IMR-90 (cell line): ENCODE results near the gene ATF4. TPM values are rescaled to one million over a fixed set of nuclear protein-coding genes. Genes with fewer than 3 reads are reported as not detected.
A peak's percentile ranks its signal among the peaks of the same experiment; 100 is the strongest.

Source experiments
- ATAC-seq: fragments of 200-7000 bp; cut with Tn5 transposase; 2 replicates; pipeline ENCODE4 v1.9.1; 2020; ENCODE audit warnings: low read depth, mild to moderate bottlenecking, moderate library complexity
- BruUV-seq: library from RNA; stranded (reverse); fragments of 400-500 nt; replicated peaks from 2 replicates; lab custom pipeline; 2021; lab: Mats Ljungman, UMichigan
- CTCF ChIA-PET: fragments of 300-600 bp; formaldehyde crosslinking; extraction: SDS; loops from one replicate; lab custom pipeline; 2021; ENCODE audit warnings: antibody characterized with exemption; lab: Yijun Ruan, JAX
- POLR2A ChIA-PET: fragments of 300-600 bp; sonication (Branson Sonifier 250); formaldehyde crosslinking; loops from one replicate; lab custom pipeline; 2022; ENCODE audit warnings: antibody characterized with exemption; ENCODE audit not compliant: unreplicated experiment; lab: Charles Lee
- DNase-seq: peaks from one replicate; pipeline ENCODE4 v3.0.0; 2013
- H2AFZ ChIP-seq: replicated peaks from 2 replicates; pipeline ENCODE3; 2013; ENCODE audit warnings: low read length, mild to moderate bottlenecking; ENCODE audit not compliant: poor library complexity
- H2AK5ac ChIP-seq: 2 replicates; pipeline ENCODE4 v1.6.1; 2013; ENCODE audit warnings: low read depth, low read length, inconsistent platforms
- H2AK9ac ChIP-seq: replicated peaks from 2 replicates; pipeline ENCODE3; 2013; ENCODE audit warnings: mild to moderate bottlenecking, low read depth, low read length, moderate library complexity; ENCODE audit not compliant: poor library complexity
- H2BK120ac ChIP-seq: 2 replicates; pipeline ENCODE4 v1.6.1; 2013; ENCODE audit warnings: low read depth, low read length, inconsistent platforms
- H2BK15ac ChIP-seq: 3 replicates; pipeline ENCODE4 v1.6.1; 2013; ENCODE audit warnings: low read depth, low read length, inconsistent platforms
- H2BK20ac ChIP-seq: 2 replicates; pipeline ENCODE4 v1.6.1; 2013; ENCODE audit warnings: low read depth, mild to moderate bottlenecking, inconsistent platforms, low read length, moderate library complexity
- H2BK5ac ChIP-seq: 2 replicates; pipeline ENCODE4 v1.6.1; 2013; ENCODE audit warnings: mild to moderate bottlenecking, low read depth, low read length, inconsistent platforms; ENCODE audit not compliant: poor library complexity, severe bottlenecking
- H3K14ac ChIP-seq: replicated peaks from 2 replicates; pipeline ENCODE4 v1.6.1; 2013; ENCODE audit warnings: low read depth, low read length, inconsistent platforms
- H3K18ac ChIP-seq: 2 replicates; pipeline ENCODE4 v1.6.1; 2013; ENCODE audit warnings: low read depth, low read length, control low read depth
- H3K23ac ChIP-seq: 2 replicates; pipeline ENCODE4 v1.6.1; 2013; ENCODE audit warnings: low read depth, low read length, inconsistent platforms
- H3K27ac ChIP-seq: 2 replicates; pipeline ENCODE4 v1.5.1; 2013; ENCODE audit warnings: mild to moderate bottlenecking, control low read depth, low read length; ENCODE audit not compliant: insufficient read depth
- H3K27me3 ChIP-seq: 2 replicates; pipeline ENCODE4 v1.6.1; 2013; ENCODE audit warnings: low read length; ENCODE audit not compliant: control insufficient read depth, insufficient read depth
- H3K36me3 ChIP-seq: 2 replicates; pipeline ENCODE4 v1.6.1; 2013; ENCODE audit warnings: low read length, mixed read lengths; ENCODE audit not compliant: control insufficient read depth, insufficient read depth
- H3K4ac ChIP-seq: 2 replicates; pipeline ENCODE4 v1.6.1; 2013; ENCODE audit warnings: low read depth, low read length, inconsistent platforms
- H3K4me1 ChIP-seq: 2 replicates; pipeline ENCODE4 v1.6.1; 2013; ENCODE audit warnings: low read length, mixed read lengths; ENCODE audit not compliant: control insufficient read depth, insufficient read depth
- H3K4me2 ChIP-seq: 2 replicates; pipeline ENCODE4 v1.6.1; 2013; ENCODE audit warnings: low read depth, mild to moderate bottlenecking, control low read depth, low read length, moderate library complexity
- H3K4me3 ChIP-seq: 2 replicates; pipeline ENCODE4 v1.5.1; 2013; ENCODE audit warnings: low read depth, mild to moderate bottlenecking, control low read depth, low read length, moderate library complexity; ENCODE audit not compliant: insufficient read depth
- H3K56ac ChIP-seq: 2 replicates; pipeline ENCODE4 v1.6.1; 2013; ENCODE audit warnings: low read length, inconsistent platforms; ENCODE audit not compliant: insufficient read depth; ENCODE audit errors: extremely low read depth
- H3K79me1 ChIP-seq, 2 experiments: 2 replicates each; pipeline ENCODE4 v1.6.1; 2013; ENCODE audit warnings: low read length in 2 of 2, inconsistent platforms in 1 of 2, low read depth in 1 of 2
- H3K9ac ChIP-seq: 2 replicates; pipeline ENCODE4 v1.6.1; 2013; ENCODE audit warnings: low read depth, low read length, control low read depth
- H3K9me1 ChIP-seq: 2 replicates; pipeline ENCODE4 v1.6.1; 2013; ENCODE audit warnings: low read length, inconsistent platforms; ENCODE audit not compliant: insufficient read depth
- H3K9me3 ChIP-seq: 2 replicates; pipeline ENCODE4 v1.6.1; 2013; ENCODE audit warnings: low read length; ENCODE audit not compliant: control insufficient read depth, insufficient read depth
- H4K20me1 ChIP-seq: 2 replicates; pipeline ENCODE4 v1.6.1; 2013; ENCODE audit warnings: low read length, inconsistent platforms; ENCODE audit not compliant: insufficient read depth
- H4K5ac ChIP-seq: 2 replicates; pipeline ENCODE4 v1.6.1; 2013; ENCODE audit warnings: mild to moderate bottlenecking, low read depth, low read length, control low read depth
- H4K8ac ChIP-seq, 2 experiments: 2 replicates each; pipeline ENCODE4 v1.6.1; 2013; ENCODE audit warnings: low read depth in 2 of 2, low read length in 2 of 2, control low read depth in 1 of 2, inconsistent platforms in 1 of 2
- H4K91ac ChIP-seq: 2 replicates; pipeline ENCODE4 v1.6.1; 2013; ENCODE audit warnings: low read depth, low read length, inconsistent platforms; ENCODE audit not compliant: insufficient read depth
- CEBPB ChIP-seq: IDR thresholded peaks from 2 replicates; pipeline ENCODE4 v1.6.1; 2012; ENCODE audit warnings: low read depth, low read length, improper control_type of control experiment
- FOS ChIP-seq: fragments of 150-350 bp; IDR thresholded peaks from 2 replicates; pipeline ENCODE4 v1.6.1; 2016; ENCODE audit warnings: low read depth, low read length
- WGBS, 2 experiments: methylation state at CpG; one replicate each; pipeline versions ENCODE4 v1.1.5 to v1.1.7; 2013; ENCODE audit warnings: missing lambda C conversion rate in 2 of 2; ENCODE audit not compliant: insufficient read length in 1 of 2; ENCODE audit errors: extremely low coverage in 2 of 2; 5-methylcytosine and 5-hydroxymethylcytosine counted together
- dilution Hi-C: fragments of 300-500 bp; cut with HindIII; formaldehyde crosslinking; loops from one replicate; pipeline ENCODE4 v1.14.3; 2018; ENCODE audit warnings: low sequenced_read_pairs; ENCODE audit not compliant: unreplicated experiment
- in situ Hi-C: fragments of 300-500 bp; cut with MboI; formaldehyde crosslinking; loops from 3 replicates; pipeline ENCODE4 v1.14.3; 2019; ENCODE audit warnings: low sequenced_read_pairs, inconsistent platforms, mixed read lengths
- intact Hi-C: fragments of 100-400 bp; cut with micrococcal nuclease; formaldehyde crosslinking; loops from 2 replicates; pipeline ENCODE4 v1.10.0; 2022
- polyA plus RNA-seq, 3 experiments: library from polyadenylated mRNA; depleted of rRNA; stranded (reverse); fragments of >200 nt; gene quantifications; 2 replicates each; pipeline ENCODE4 v1.2.3, GENCODE V29; 2012; ENCODE audit warnings: low replicate concordance in 1 of 3
- total RNA-seq: library from RNA; depleted of rRNA; stranded (reverse); fragments of >200 nt; gene quantifications from 2 replicates; pipeline ENCODE4 v1.2.3, GENCODE V29; 2012

The ATF4 gene
- total and polyA plus RNA-seq, 2 of the 4 experiments (the other 2 are of a cell fraction), result 148 to 662 TPM

GRCh38 chr22:39481595-39481994 is 38.8 kb upstream of the ATF4 start:
- H3K56ac ChIP-seq, result no peak overlapping the region
- ChIA-PET POLR2A (no interaction called here), CTCF (no interaction called here)
- DNase-seq (no peak), ATAC-seq (no peak)
- H3K9me1 ChIP-seq, result 0 out of 2 replicates have a peak, but pooled peaks cover 3% of the 10 kb centered on the region
- no peak overlapping the region for H3K9ac ChIP-seq
- no TSS peak for BruUV-seq
- H2BK5ac ChIP-seq, result no peak overlapping the region
- no peaks in the 10 kb centered on the region for H4K20me1 ChIP-seq
- in situ Hi-C loops, result no loop called here
- peaks cover 10% of the 10 kb centered on the region for H3K27me3 ChIP-seq
- H2BK120ac ChIP-seq, result no peak overlapping the region
- intact Hi-C loops, result no loop called here
- H3K4ac ChIP-seq, result no peak overlapping the region
- H2AK9ac ChIP-seq, result no peak overlapping the region
- peak; percentile 57; the same call in 1 of the 2 replicates for TF ChIP-seq CEBPB
- no peak for TF ChIP-seq FOS
- no peak overlapping the region for H3K23ac ChIP-seq
- no peak overlapping the region for H3K27ac ChIP-seq
- H3K9me3 ChIP-seq, result no peaks in the 10 kb centered on the region
- H2BK15ac ChIP-seq, result no peak overlapping the region
- H2AFZ ChIP-seq, result no peak overlapping the region
- no peak overlapping the region for H2BK20ac ChIP-seq
- H3K4me2 ChIP-seq, result no peak overlapping the region
- H2AK5ac ChIP-seq, result no peak overlapping the region
- H3K18ac ChIP-seq, result no peak overlapping the region
- no peak overlapping the region for H3K14ac ChIP-seq
- H4K91ac ChIP-seq, result no peak overlapping the region
- H4K8ac ChIP-seq, result no peak overlapping the region
- dilution Hi-C loops, result no loop called here
- no peak overlapping the region for H4K5ac ChIP-seq
- H3K4me3 ChIP-seq, result no peak overlapping the region
- WGBS, 2 experiments, result 80% methylated on average over 1 of the region's 5 CpGs; no CpG with 5 or more reads in 1 of the 2 experiments
- no peaks in the 10 kb centered on the region for H3K36me3 ChIP-seq
- H3K79me1 ChIP-seq, result no peaks in the 10 kb centered on the region
- no peaks in the 10 kb centered on the region for H3K4me1 ChIP-seq
